Fibroblast of skin of abdomen (primary cell): ENCODE measurements around the gene TRPV5.

Experiments
- DNase-seq: peaks from one replicate; pipeline ENCODE4 v3.0.0-alpha.2; 2013

TRPV5 gene

GRCh38 chr7:142870147-142870559, 63.4 kb downstream of the TRPV5 start:
- DNase-seq, result no peak

- DNase-seq, result no peak
Measured at GRCh38 chr7:142869434-142869833, 64.1 kb downstream of the TRPV5 start.

GRCh38 chr7:142868986-142869415, 64.5 kb downstream of the TRPV5 start:
- DNase-seq, result no peak

- no peak for DNase-seq
Measured at GRCh38 chr7:142868188-142868985, 65.2 kb downstream of the TRPV5 start.

- DNase-seq, result no peak
Measured at GRCh38 chr7:142867398-142868187, 66.0 kb downstream of the TRPV5 start.

- no peak for DNase-seq
Measured at GRCh38 chr7:142867097-142867378, 66.5 kb downstream of the TRPV5 start.

- no peak for DNase-seq
Measured at GRCh38 chr7:142866361-142867096, 67.0 kb downstream of the TRPV5 start.

- DNase-seq, result no peak
Measured at GRCh38 chr7:142865766-142866165, 67.8 kb downstream of the TRPV5 start.

- DNase-seq, result no peak
Measured at GRCh38 chr7:142864980-142865747, 68.4 kb downstream of the TRPV5 start.

- DNase-seq, result no peak
Measured at GRCh38 chr7:142863891-142864685, 69.5 kb downstream of the TRPV5 start.

GRCh38 chr7:142862786-142863400, 70.7 kb downstream of the TRPV5 start:
- DNase-seq, result no peak

- no peak for DNase-seq
Measured at GRCh38 chr7:142862351-142862750, 71.2 kb downstream of the TRPV5 start.

- DNase-seq, result no peak
Measured at GRCh38 chr7:142860968-142861367, 72.6 kb downstream of the TRPV5 start.

GRCh38 chr7:142859829-142860228, 73.7 kb downstream of the TRPV5 start:
- DNase-seq, result peak; percentile 45

GRCh38 chr7:142859411-142859810, 74.1 kb downstream of the TRPV5 start:
- no peak for DNase-seq
